NCI-H69 (cell line): ENCODE results near the gene MTHFSD.

ENCODE experiments used
- DNase-seq: peaks from one replicate; lab custom pipeline; 2025; lab: John Stamatoyannopoulos, UW

MTHFSD gene

GRCh38 chr16:86584071-86584685 lies 29.1 kb upstream of the MTHFSD start:
- no peak for DNase-seq

GRCh38 chr16:86581458-86581857 lies 26.4 kb upstream of the MTHFSD start:
- DNase-seq = no peak

- DNase-seq = no peak
These were observed 25.7 kb upstream of the MTHFSD start for GRCh38 chr16:86580791-86581170.

- DNase-seq = no peak
These were observed 25.2 kb upstream of the MTHFSD start for GRCh38 chr16:86580063-86580790.

- no peak for DNase-seq
These were observed 24.4 kb upstream of the MTHFSD start for GRCh38 chr16:86579268-86580062.

GRCh38 chr16:86578611-86579267 lies 23.7 kb upstream of the MTHFSD start:
- no peak for DNase-seq

- DNase-seq = no peak
These were observed 23.1 kb upstream of the MTHFSD start, which contains the start of gene FOXL1 for GRCh38 chr16:86578061-86578599. FOXL1 (plus strand) TSS chr16:86578549; CDS start chr16:86578724, 175 bp downstream.

GRCh38 chr16:86577314-86577971 lies 22.4 kb upstream of the MTHFSD start:
- peak; percentile 1 for DNase-seq

- DNase-seq = peak; percentile 22
These were observed 21.7 kb upstream of the MTHFSD start for GRCh38 chr16:86576591-86577313.

GRCh38 chr16:86575754-86576557 lies 20.9 kb upstream of the MTHFSD start:
- peak; percentile 61 for DNase-seq

- DNase-seq = no peak
These were observed 20.2 kb upstream of the MTHFSD start for GRCh38 chr16:86575095-86575685.

GRCh38 chr16:86574646-86575045 lies 19.6 kb upstream of the MTHFSD start:
- no peak for DNase-seq

- no peak for DNase-seq
These were observed 18.8 kb upstream of the MTHFSD start for GRCh38 chr16:86573646-86574508.

GRCh38 chr16:86573215-86573614 lies 18.2 kb upstream of the MTHFSD start:
- DNase-seq = no peak

- no peak for DNase-seq
These were observed 17.6 kb upstream of the MTHFSD start for GRCh38 chr16:86572606-86573005.

GRCh38 chr16:86572041-86572521 lies 17.0 kb upstream of the MTHFSD start:
- no peak for DNase-seq

- no peak for DNase-seq
These were observed 16.5 kb upstream of the MTHFSD start for GRCh38 chr16:86571530-86571915.
